ENCODE data around the gene LRRC3C. TPM values are rescaled to one million over a fixed set of nuclear protein-coding genes. Genes with fewer than 3 reads are reported as not detected.

LRRC3C gene
- total RNA-seq, 1 donor from 2014 or later: not detected

DNA sequence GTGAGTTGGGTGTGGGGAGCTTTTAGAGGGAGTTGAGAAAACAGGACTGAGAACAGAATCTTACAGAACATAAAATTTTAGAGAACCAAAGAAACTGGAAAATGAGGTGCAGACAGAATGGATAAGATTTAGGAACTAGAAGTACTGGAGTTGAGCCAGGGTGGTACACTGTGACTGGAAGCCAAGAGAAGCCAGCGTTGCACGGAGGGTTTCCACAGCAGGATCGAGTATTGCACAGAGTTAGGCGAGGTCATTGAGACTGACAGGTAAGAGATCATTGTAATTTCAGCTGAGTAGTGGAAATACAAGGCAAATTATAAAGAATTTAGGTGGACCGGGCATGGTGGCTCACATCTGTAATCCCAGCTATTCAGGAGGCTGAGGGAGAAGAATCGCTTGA, 41.8 kb downstream of the LRRC3C start:
- Mint-ChIP-seq H3K27me3 (ENCODE audit: unreplicated experiment) (peaks cover 10% of the 10 kb centered on the region), H3K4me1 (ENCODE audit: low read depth, unreplicated experiment) (no peaks in the 10 kb centered on the region), H3K27ac (ENCODE audit: unreplicated experiment) (no peak overlapping the region), H3K4me3 (ENCODE audit: unreplicated experiment) (no peak overlapping the region), H3K36me3 (ENCODE audit: unreplicated experiment) (no peaks in the 10 kb centered on the region), H3K9me3 (ENCODE audit: unreplicated experiment) (no peaks in the 10 kb centered on the region)
- TF ChIP-seq, protein P1, sequence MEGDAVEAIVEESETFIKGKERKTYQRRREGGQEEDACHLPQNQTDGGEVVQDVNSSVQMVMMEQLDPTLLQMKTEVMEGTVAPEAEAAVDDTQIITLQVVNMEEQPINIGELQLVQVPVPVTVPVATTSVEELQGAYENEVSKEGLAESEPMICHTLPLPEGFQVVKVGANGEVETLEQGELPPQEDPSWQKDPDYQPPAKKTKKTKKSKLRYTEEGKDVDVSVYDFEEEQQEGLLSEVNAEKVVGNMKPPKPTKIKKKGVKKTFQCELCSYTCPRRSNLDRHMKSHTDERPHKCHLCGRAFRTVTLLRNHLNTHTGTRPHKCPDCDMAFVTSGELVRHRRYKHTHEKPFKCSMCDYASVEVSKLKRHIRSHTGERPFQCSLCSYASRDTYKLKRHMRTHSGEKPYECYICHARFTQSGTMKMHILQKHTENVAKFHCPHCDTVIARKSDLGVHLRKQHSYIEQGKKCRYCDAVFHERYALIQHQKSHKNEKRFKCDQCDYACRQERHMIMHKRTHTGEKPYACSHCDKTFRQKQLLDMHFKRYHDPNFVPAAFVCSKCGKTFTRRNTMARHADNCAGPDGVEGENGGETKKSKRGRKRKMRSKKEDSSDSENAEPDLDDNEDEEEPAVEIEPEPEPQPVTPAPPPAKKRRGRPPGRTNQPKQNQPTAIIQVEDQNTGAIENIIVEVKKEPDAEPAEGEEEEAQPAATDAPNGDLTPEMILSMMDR (IDR thresholded peaks at IDR 0.05; ENCODE audit: partially characterized antibody, unreplicated experiment): no peak
- DNase-seq: no peak

DNA sequence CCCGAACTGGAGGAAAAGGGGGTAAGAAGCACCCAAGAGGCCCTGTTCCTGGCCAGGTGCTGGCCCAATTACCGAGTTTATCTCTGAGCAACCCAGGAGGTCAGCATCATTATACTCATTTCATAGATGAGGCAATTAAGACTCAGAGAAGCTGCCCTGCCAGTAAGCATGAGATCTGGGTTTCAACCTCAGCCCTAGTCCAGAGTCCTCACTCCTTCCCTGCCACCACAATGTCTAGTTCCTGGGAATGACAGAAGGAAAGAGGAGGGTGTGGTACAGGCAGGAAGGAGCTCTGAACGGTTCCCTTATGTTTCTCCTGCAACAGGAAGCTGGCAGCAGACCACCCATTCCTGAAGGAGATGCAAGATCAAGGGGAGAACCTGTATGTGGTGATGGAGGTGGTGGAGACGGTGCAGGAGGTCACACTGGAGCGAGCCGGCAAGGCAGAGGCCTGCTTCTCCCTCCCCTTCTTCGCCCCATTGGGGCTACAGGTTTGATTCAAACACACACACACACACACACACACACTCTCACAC, 42.7 kb downstream of the LRRC3C start:
- no peaks in the 10 kb centered on the region for H3K36me3 Mint-ChIP-seq (ENCODE audit: unreplicated experiment)
- H3K27ac Mint-ChIP-seq (ENCODE audit: unreplicated experiment): no peak overlapping the region
- H3K9me3 Mint-ChIP-seq (ENCODE audit: unreplicated experiment): no peaks in the 10 kb centered on the region
- no peak for DNase-seq
- peaks cover 10% of the 10 kb centered on the region for H3K27me3 Mint-ChIP-seq (ENCODE audit: unreplicated experiment)
- H3K4me1 Mint-ChIP-seq (ENCODE audit: low read depth, unreplicated experiment): no peaks in the 10 kb centered on the region
- TF ChIP-seq, protein P1 (IDR thresholded peaks at IDR 0.05; ENCODE audit: partially characterized antibody, unreplicated experiment): no peak
- H3K4me3 Mint-ChIP-seq (ENCODE audit: unreplicated experiment): no peak overlapping the region

DNA sequence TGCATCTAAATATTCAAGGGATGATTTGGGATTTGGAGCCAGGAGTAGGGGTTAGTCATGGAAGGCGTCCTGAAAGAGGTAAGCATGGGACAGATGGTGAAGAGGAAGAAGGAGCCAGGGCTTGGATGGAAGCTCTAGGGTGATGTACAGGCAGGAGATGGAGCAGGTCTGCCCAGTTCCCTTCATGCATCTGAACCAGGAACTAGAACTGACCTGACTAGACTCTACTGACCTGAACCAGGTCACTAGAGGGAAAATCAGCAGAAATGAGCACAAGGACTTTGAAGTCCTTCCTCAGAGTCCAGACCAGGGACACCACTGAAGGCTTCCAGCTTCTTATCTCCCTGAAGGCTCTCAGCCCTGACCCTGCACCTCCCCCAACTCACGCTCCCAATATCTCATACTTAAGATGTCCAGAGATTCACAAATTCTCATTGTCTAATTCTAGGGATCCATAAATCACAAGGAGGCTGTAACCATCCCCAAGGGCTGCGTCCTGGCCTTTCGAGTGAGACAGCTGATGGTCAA, 43.6 kb downstream of the LRRC3C start:
- H3K4me1 Mint-ChIP-seq (ENCODE audit: low read depth, unreplicated experiment): peaks cover 4% of the 10 kb centered on the region
- H3K27me3 Mint-ChIP-seq (ENCODE audit: unreplicated experiment): peaks cover 10% of the 10 kb centered on the region
- H3K4me3 Mint-ChIP-seq (ENCODE audit: unreplicated experiment): no peak overlapping the region
- no peak overlapping the region for H3K27ac Mint-ChIP-seq (ENCODE audit: unreplicated experiment)
- no peaks in the 10 kb centered on the region for H3K36me3 Mint-ChIP-seq (ENCODE audit: unreplicated experiment)
- TF ChIP-seq, protein P1 (IDR thresholded peaks at IDR 0.05; ENCODE audit: partially characterized antibody, unreplicated experiment): no peak
- no peaks in the 10 kb centered on the region for H3K9me3 Mint-ChIP-seq (ENCODE audit: unreplicated experiment)
- no peak for DNase-seq

DNA sequence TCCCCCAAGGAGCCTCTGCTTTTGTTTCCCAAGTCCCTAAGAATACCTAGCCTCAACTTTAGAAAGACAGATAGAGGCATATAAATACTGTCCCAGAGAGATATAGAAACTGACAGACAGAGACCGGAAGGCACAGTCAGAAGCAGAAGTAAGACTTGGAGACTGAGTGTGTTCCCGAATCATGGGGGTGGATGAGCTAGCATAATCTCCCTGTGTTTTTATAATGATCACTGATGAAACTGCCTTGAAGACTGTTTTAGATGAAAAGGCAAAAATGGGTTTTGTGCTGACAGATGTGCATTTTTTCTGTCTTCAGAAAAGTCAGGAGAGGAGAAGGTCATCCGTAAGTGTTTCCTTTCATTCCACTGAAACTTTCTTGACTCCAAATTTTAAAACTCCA, 44.7 kb downstream of the LRRC3C start:
- no peak overlapping the region for H3K4me3 Mint-ChIP-seq (ENCODE audit: unreplicated experiment)
- peaks cover 10% of the 10 kb centered on the region for H3K27me3 Mint-ChIP-seq (ENCODE audit: unreplicated experiment)
- TF ChIP-seq, protein P1 (IDR thresholded peaks at IDR 0.05; ENCODE audit: partially characterized antibody, unreplicated experiment): no peak
- no peaks in the 10 kb centered on the region for H3K9me3 Mint-ChIP-seq (ENCODE audit: unreplicated experiment)
- H3K36me3 Mint-ChIP-seq (ENCODE audit: unreplicated experiment): no peaks in the 10 kb centered on the region
- DNase-seq: no peak
- H3K4me1 Mint-ChIP-seq (ENCODE audit: low read depth, unreplicated experiment): peaks cover 4% of the 10 kb centered on the region
- H3K27ac Mint-ChIP-seq (ENCODE audit: unreplicated experiment): no peak overlapping the region

DNA sequence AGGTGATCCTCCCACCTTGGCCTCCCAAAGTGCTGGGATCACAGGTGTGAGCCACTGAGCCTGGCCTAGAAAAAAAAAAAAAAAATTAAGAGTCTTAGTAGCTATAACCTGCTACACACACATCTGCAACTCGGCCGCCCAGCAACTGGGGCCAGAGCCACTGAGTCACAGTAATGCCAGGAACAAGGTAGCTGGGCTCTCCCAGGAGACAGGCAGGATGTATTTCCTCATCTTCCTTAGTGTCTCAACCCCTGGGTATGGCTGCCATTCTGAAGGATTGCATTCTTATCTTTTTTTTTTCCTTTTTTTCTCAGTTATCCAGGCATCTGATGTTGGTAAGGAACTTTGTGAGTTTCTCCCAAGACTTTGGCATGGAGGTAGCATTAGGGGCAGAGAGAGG, 46.0 kb downstream of the LRRC3C start:
- H3K4me3 Mint-ChIP-seq (ENCODE audit: unreplicated experiment): no peak overlapping the region
- H3K36me3 Mint-ChIP-seq (ENCODE audit: unreplicated experiment): no peaks in the 10 kb centered on the region
- DNase-seq: no peak
- no peak overlapping the region for H3K27ac Mint-ChIP-seq (ENCODE audit: unreplicated experiment)
- peaks cover 10% of the 10 kb centered on the region for H3K27me3 Mint-ChIP-seq (ENCODE audit: unreplicated experiment)
- peaks cover 4% of the 10 kb centered on the region for H3K4me1 Mint-ChIP-seq (ENCODE audit: low read depth, unreplicated experiment)
- H3K9me3 Mint-ChIP-seq (ENCODE audit: unreplicated experiment): no peaks in the 10 kb centered on the region
- TF ChIP-seq, protein P1 (IDR thresholded peaks at IDR 0.05; ENCODE audit: partially characterized antibody, unreplicated experiment): no peak
